ENCODE results near the gene TRAF2.

- TF ChIP-seq CTCF (conservative IDR thresholded peaks at IDR 0.05; ENCODE audit: low read depth, low read length) (no peak), SMC3 (IDR thresholded peaks at IDR 0.05; ENCODE audit: low read depth, low read length) (no peak), CEBPB (IDR thresholded peaks at IDR 0.05; ENCODE audit: low read depth, low read length) (no peak), POLR2A (IDR thresholded peaks at IDR 0.05; ENCODE audit: low read depth, low read length) (no peak), MAZ (IDR thresholded peaks at IDR 0.05; ENCODE audit: borderline replicate concordance, low read depth, low read length) (no peak)
Observed at GRCh38 chr9:136972335-136972734, 86.0 kb downstream of the TRAF2 start.
